Astrocyte of the cerebellum (primary cell): Measurements from ENCODE around the gene TTC1.

Source experiments
- DNase-seq: peaks from one replicate; pipeline ENCODE4 v3.0.0-alpha.2; 2011; ENCODE audit warnings: low read depth
- H3K4me3 ChIP-seq: 2 replicates; pipeline ENCODE4 v1.5.1; 2011; ENCODE audit warnings: mild to moderate bottlenecking, low read depth, low read length, moderate library complexity
- in situ Hi-C: cut with HindIII; loops from 2 replicates; pipeline ENCODE4 v1.10.0; 2017; ENCODE audit warnings: low sequenced_read_pairs
- TF ChIP-seq, protein P1 (sequence below): IDR thresholded peaks from 2 replicates; pipeline ENCODE4 v1.5.1; 2012; ENCODE audit warnings: low read length, low read depth, moderate library complexity, mild to moderate bottlenecking; ENCODE audit errors: missing control alignments

TTC1 gene

DNA sequence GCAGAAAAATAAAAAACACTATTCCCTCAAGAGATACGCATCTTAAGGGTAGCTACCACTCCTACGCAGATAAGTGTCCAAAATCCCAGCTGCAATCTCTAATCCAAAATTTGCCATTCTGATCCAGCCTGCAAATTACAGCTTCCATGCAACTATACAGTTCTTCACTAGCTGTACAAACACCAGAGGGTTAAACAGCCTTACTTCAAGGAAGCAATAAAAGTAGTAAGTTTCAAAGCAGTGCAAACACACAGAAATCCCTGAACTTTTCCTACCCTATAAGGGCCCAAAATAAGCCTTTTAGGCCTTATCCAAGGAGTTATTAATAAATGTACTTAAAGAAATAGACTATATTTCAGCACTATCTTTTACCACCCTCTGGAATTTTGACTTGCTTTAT, 70.8 kb downstream of the TTC1 start:
- in situ Hi-C loops: no loop called here
- H3K4me3 ChIP-seq: no peak overlapping the region
- DNase-seq: no peak
- TF ChIP-seq, protein P1, sequence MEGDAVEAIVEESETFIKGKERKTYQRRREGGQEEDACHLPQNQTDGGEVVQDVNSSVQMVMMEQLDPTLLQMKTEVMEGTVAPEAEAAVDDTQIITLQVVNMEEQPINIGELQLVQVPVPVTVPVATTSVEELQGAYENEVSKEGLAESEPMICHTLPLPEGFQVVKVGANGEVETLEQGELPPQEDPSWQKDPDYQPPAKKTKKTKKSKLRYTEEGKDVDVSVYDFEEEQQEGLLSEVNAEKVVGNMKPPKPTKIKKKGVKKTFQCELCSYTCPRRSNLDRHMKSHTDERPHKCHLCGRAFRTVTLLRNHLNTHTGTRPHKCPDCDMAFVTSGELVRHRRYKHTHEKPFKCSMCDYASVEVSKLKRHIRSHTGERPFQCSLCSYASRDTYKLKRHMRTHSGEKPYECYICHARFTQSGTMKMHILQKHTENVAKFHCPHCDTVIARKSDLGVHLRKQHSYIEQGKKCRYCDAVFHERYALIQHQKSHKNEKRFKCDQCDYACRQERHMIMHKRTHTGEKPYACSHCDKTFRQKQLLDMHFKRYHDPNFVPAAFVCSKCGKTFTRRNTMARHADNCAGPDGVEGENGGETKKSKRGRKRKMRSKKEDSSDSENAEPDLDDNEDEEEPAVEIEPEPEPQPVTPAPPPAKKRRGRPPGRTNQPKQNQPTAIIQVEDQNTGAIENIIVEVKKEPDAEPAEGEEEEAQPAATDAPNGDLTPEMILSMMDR: no peak

DNA sequence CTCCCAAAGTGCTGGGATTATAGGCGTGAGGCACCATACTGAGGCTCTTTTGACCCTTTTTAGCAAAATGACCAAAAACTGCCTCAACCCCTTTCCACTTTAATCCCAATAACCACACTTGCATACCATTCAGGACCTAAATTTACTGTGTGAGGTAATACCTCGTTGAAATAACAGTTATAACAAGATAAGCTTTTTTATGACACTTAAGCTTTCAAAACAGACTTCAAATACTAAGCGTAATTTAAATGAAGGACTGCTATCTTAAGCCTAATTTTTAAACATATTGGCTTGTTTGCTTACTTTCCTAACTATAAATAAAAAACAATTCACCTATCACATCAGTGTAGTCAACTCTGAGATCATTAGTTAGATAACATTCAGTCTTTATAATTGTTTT, 72.6 kb downstream of the TTC1 start:
- DNase-seq: no peak
- TF ChIP-seq, protein P1: no peak
- no peak overlapping the region for H3K4me3 ChIP-seq
- in situ Hi-C loops: no loop called here

DNA sequence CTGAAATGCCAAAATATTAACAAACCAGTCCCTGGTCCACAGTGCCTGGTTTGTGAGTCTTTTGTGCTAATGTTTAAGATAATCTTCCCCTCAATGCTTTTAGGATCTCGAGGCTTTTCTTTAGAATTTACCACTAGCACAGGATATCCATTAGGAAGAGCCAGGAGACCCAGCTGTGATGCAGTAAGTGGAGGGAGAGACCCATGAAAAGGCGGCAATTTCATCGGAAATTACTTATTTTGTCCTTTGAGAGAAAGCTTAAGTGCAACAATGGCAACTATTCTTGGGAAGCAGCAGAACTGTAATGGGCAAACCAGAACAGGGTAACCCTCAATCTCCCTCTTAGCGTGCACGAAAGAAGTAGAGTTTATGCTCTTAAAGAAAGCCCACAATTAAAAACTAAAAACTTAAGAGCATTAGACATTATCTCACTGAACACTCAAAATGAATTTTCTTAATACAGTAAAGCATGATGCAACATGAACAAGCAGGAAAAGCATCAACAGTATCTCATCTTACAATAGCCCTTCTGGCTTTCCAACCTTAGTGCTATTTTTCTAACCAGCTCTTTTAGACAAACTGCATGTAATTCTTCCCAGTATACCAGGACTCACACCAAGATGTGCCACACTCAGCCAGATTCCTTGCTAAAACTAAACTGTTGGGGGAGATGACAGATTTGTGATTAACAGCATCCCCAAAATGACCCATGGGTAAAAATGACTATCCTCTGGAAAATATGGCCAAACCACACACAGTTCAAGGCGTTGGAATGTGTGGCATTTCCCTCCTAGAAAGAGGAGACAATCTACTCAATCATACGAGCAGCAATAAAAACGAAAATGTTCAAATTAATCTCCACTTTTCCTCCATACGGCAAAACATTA, 73.9 kb downstream of the TTC1 start:
- TF ChIP-seq, protein P1: no peak
- in situ Hi-C loops: no loop called here
- no peak overlapping the region for H3K4me3 ChIP-seq
- peak; percentile 76 for DNase-seq

DNA sequence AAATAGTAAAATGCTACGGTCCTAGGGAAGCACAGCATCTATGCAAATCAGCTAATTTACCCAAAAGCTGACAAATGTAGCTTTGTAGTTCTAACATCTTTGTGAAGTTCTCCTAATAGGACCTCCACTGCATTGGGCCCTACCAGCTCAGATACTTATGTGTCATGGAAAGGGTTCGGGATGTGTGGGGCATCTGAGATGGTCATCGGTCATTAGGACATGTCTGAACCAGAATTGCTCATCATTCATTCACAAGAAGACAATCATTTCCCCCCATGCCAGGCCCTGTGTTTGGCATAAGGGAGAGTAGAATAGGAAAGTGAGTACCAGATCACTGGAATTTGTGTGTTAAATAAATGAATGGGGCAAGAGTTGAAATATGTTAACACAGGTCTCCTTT, 74.6 kb downstream of the TTC1 start:
- TF ChIP-seq, protein P1: no peak
- in situ Hi-C loops: no loop called here
- no peak overlapping the region for H3K4me3 ChIP-seq
- DNase-seq: no peak

DNA sequence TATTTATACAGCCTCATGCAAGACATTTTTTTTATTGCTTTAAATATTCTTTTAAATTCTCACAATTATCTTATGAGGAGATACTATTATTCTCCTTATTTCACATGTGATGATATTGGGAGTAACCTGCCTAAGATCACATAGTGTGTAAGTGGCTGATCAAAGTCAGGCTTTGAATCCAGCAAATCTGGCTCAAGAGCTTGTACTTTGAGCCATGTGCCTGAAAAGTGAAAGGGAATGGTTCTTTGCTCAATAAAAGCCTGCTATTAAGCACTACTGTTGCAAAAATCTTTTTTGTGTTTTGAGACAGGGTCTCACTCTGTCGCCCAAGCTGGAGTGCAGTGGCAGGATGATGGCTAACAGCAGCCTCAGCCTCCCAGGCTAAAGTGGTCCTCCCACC, 75.2 kb downstream of the TTC1 start:
- DNase-seq: no peak
- H3K4me3 ChIP-seq: no peak overlapping the region
- TF ChIP-seq, protein P1: no peak
- in situ Hi-C loops: no loop called here

DNA sequence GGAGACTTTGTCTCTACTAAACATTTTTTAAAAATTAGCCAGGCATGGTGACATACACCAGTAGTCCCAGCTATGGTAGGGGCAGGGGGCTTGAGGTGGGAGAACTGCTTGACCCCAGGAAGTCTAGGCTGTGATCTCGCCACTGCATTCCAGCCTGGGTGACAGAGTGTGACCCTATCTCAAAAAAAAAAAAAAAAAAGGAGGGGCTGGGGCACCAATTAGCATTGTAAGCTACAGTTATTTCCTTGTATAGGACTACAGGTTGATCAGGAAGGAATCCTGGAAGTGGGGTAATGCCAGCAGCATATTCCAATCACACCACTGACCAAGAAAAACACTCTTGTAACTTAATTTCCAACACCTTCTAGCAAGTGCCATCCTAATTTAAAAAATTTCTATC, 78.3 kb downstream of the TTC1 start:
- no peak overlapping the region for H3K4me3 ChIP-seq
- TF ChIP-seq, protein P1: no peak
- in situ Hi-C loops: no loop called here
- no peak for DNase-seq
